H1 (cell line): ENCODE measurements around the gene LRP3. TPM values are rescaled to one million over a fixed set of nuclear protein-coding genes. Genes with fewer than 3 reads are reported as not detected.

Experiments
- CTCF ChIA-PET: fragments of 300-600 bp; sonication (Branson Sonifier 250); formaldehyde crosslinking; loops from one replicate; lab custom pipeline; 2021; ENCODE audit not compliant: partially characterized antibody; lab: Charles Lee
- POLR2A ChIA-PET: fragments of 300-600 bp; sonication (Branson Sonifier 250); formaldehyde crosslinking; loops from one replicate; lab custom pipeline; 2021; ENCODE audit warnings: inconsistent platforms; ENCODE audit not compliant: partially characterized antibody; lab: Charles Lee
- DNase-seq, 2 experiments: peaks; one replicate each; pipeline versions ENCODE4 v3.0.0 to v3.0.0-alpha.2; 2010 to 2022; ENCODE audit warnings: low spot score in 2 of 2, low read depth in 1 of 2, mixed read lengths in 1 of 2
- FAIRE-seq: peaks from 2 replicates; lab custom pipeline; 2011; peaks lifted over from hg19 to GRCh38; lab: Jason Lieb, UNC
- H2AFZ ChIP-seq: 2 replicates; pipeline ENCODE4 v1.8.1; 2012; ENCODE audit warnings: low read length, inconsistent platforms
- H2AK5ac ChIP-seq: 2 replicates; pipeline ENCODE4 v1.6.1; 2013; ENCODE audit warnings: low read depth, low read length
- H2BK120ac ChIP-seq: replicated peaks from 2 replicates; pipeline ENCODE3; 2013; ENCODE audit warnings: low read depth, low read length, inconsistent platforms
- H2BK12ac ChIP-seq: 2 replicates; pipeline ENCODE4 v1.6.1; 2013; ENCODE audit warnings: low read depth, low read length
- H2BK15ac ChIP-seq: 2 replicates; pipeline ENCODE4 v1.6.1; 2013; ENCODE audit warnings: low read length
- H2BK20ac ChIP-seq: 2 replicates; pipeline ENCODE4 v1.6.1; 2013; ENCODE audit warnings: low read length
- H2BK5ac ChIP-seq: 2 replicates; pipeline ENCODE4 v1.6.1; 2013; ENCODE audit warnings: low read depth, low read length
- H3K14ac ChIP-seq: 2 replicates; pipeline ENCODE4 v1.6.1; 2013; ENCODE audit warnings: inconsistent platforms; ENCODE audit not compliant: insufficient read length
- H3K18ac ChIP-seq: 2 replicates; pipeline ENCODE4 v1.6.1; 2013; ENCODE audit warnings: low read length; ENCODE audit errors: extremely low read depth
- H3K23ac ChIP-seq: 2 replicates; pipeline ENCODE4 v1.6.1; 2013; ENCODE audit warnings: inconsistent platforms; ENCODE audit not compliant: insufficient read length
- H3K23me2 ChIP-seq: 2 replicates; pipeline ENCODE4 v1.6.1; 2013; ENCODE audit warnings: low read depth, low read length
- H3K27ac ChIP-seq: 2 replicates; pipeline ENCODE4 v1.6.1; 2011; ENCODE audit warnings: low read depth, low read length, inconsistent platforms
- H3K27me3 ChIP-seq, 4 experiments: replicated peaks in 1 of 4; 1 replicate in 1 of 4; 2 replicates in 3 of 4; pipeline versions ENCODE4 v1.6.1 to v1.8.1; 2011 to 2013; ENCODE audit warnings: low read length in 3 of 4, mild to moderate bottlenecking in 3 of 4, inconsistent platforms in 2 of 4, mixed read lengths in 2 of 4, moderate library complexity in 1 of 4; ENCODE audit not compliant: control insufficient read depth in 3 of 4, insufficient read depth in 3 of 4; ENCODE audit errors: extremely low read depth in 1 of 4
- H3K36me3 ChIP-seq, 4 experiments: 2 replicates each; pipeline versions ENCODE4 v1.6.1 to v1.8.1; 2011 to 2013; ENCODE audit warnings: mild to moderate bottlenecking in 4 of 4, low read length in 3 of 4, moderate library complexity in 2 of 4, control low read depth in 1 of 4, inconsistent platforms in 1 of 4; ENCODE audit not compliant: insufficient read depth in 4 of 4, control insufficient read depth in 2 of 4
- H3K4ac ChIP-seq: replicated peaks from 2 replicates; pipeline ENCODE3; 2013; ENCODE audit warnings: low read length, low read depth, mixed read lengths, inconsistent platforms; ENCODE audit not compliant: insufficient read length
- H3K4me1 ChIP-seq, 4 experiments: replicated peaks in 1 of 4; 1 replicate in 1 of 4; 2 replicates in 3 of 4; pipeline versions ENCODE4 v1.6.1 to v1.8.1; 2011 to 2013; ENCODE audit warnings: low read length in 3 of 4, inconsistent platforms in 2 of 4, mixed read lengths in 1 of 4; ENCODE audit not compliant: insufficient read depth in 4 of 4, control insufficient read depth in 3 of 4
- H3K4me2 ChIP-seq, 2 experiments: 2 replicates each; pipeline versions ENCODE4 v1.6.1 to v1.8.1; 2011 to 2013; ENCODE audit warnings: low read depth in 2 of 2, low read length in 2 of 2, control low read depth in 1 of 2, inconsistent platforms in 1 of 2, mild to moderate bottlenecking in 1 of 2; ENCODE audit not compliant: insufficient read depth in 1 of 2
- H3K4me3 ChIP-seq, 4 experiments: fragments of 200-600, 300-600 bp in 1 of 4; sonication (generic), shearing (Covaris generic), sonication (Bioruptor Twin) in 1 of 4; 2 replicates each; pipeline versions ENCODE4 v1.5.1 to v1.8.1; 2011 to 2016; ENCODE audit warnings: low read length in 4 of 4, low read depth in 3 of 4, control low read depth in 2 of 4, inconsistent platforms in 2 of 4, mild to moderate bottlenecking in 2 of 4, mixed read lengths in 1 of 4, moderate library complexity in 1 of 4; ENCODE audit not compliant: insufficient read depth in 2 of 4; ENCODE audit errors: extremely low read depth in 1 of 4
- H3K56ac ChIP-seq: replicated peaks from 2 replicates; pipeline ENCODE3; 2013; ENCODE audit warnings: low read depth, mild to moderate bottlenecking, mixed read lengths, low read length, inconsistent platforms; ENCODE audit not compliant: insufficient read length
- H3K79me1 ChIP-seq: 2 replicates; pipeline ENCODE4 v1.6.1; 2013; ENCODE audit warnings: low read depth, low read length, control low read depth
- H3K79me2 ChIP-seq, 2 experiments: 2 replicates each; pipeline versions ENCODE4 v1.6.1 to v1.8.1; 2012 to 2013; ENCODE audit warnings: low read length in 2 of 2, mild to moderate bottlenecking in 2 of 2, inconsistent platforms in 1 of 2; ENCODE audit not compliant: insufficient read depth in 2 of 2, control insufficient read depth in 1 of 2
- H3K9ac ChIP-seq, 4 experiments: replicated peaks in 1 of 4; 1 replicate in 1 of 4; 2 replicates in 3 of 4; pipeline versions ENCODE4 v1.6.1 to v1.8.1; 2011 to 2013; ENCODE audit warnings: low read depth in 3 of 4, low read length in 3 of 4, control low read depth in 2 of 4, mild to moderate bottlenecking in 2 of 4, moderate library complexity in 2 of 4, inconsistent platforms in 1 of 4; ENCODE audit errors: extremely low read depth in 1 of 4
- H3K9me3 ChIP-seq, 2 experiments: 2 replicates each; pipeline versions ENCODE4 v1.6.1 to v1.8.1; 2012 to 2013; ENCODE audit warnings: mild to moderate bottlenecking in 2 of 2, moderate library complexity in 2 of 2, control low read depth in 1 of 2, inconsistent platforms in 1 of 2, low read depth in 1 of 2, low read length in 1 of 2, mixed read lengths in 1 of 2; ENCODE audit not compliant: insufficient read depth in 2 of 2
- H4K20me1 ChIP-seq, 2 experiments: replicated peaks in 1 of 2; 2 replicates each; pipeline versions ENCODE3 to v1.8.1; 2011 to 2013; ENCODE audit warnings: inconsistent platforms in 2 of 2, low read length in 2 of 2, mild to moderate bottlenecking in 1 of 2; ENCODE audit not compliant: insufficient read depth in 2 of 2, control insufficient read depth in 1 of 2
- H4K5ac ChIP-seq: 2 replicates; pipeline ENCODE4 v1.6.1; 2013; ENCODE audit warnings: low read length, low read depth, mixed read lengths, inconsistent platforms; ENCODE audit not compliant: insufficient read length
- H4K8ac ChIP-seq: 2 replicates; pipeline ENCODE4 v1.8.0; 2013; ENCODE audit warnings: mild to moderate bottlenecking, moderate library complexity, low read length, inconsistent platforms; ENCODE audit not compliant: insufficient read depth; ENCODE audit errors: extremely low read depth
- H4K91ac ChIP-seq: replicated peaks from 2 replicates; pipeline ENCODE3; 2013; ENCODE audit warnings: low read length, mixed read lengths, inconsistent platforms; ENCODE audit not compliant: insufficient read length
- RFX5 ChIP-seq: IDR thresholded peaks from 2 replicates; pipeline ENCODE4 v1.6.1; 2011; ENCODE audit warnings: low read depth, low read length, improper control_type of control experiment, borderline replicate concordance
- SAP30 ChIP-seq: fragments of 300-600 bp; sonication (generic); IDR thresholded peaks from 2 replicates; pipeline ENCODE4 v1.7.1; 2012; ENCODE audit warnings: low read length, moderate library complexity, mild to moderate bottlenecking, inconsistent platforms; ENCODE audit not compliant: insufficient read depth, insufficient replicate concordance
- SIN3A ChIP-seq, 2 experiments: IDR thresholded peaks in 1 of 2; conservative IDR thresholded peaks in 1 of 2; 2 replicates each; pipeline ENCODE4 v1.6.1; 2011 to 2012; ENCODE audit warnings: low read length in 2 of 2, improper control_type of control experiment in 1 of 2, low read depth in 1 of 2, mild to moderate bottlenecking in 1 of 2
- SIRT6 ChIP-seq: IDR thresholded peaks from one replicate; pipeline ENCODE4 v1.7.1; 2012; ENCODE audit warnings: low read length, inconsistent platforms
- SP1 ChIP-seq: IDR thresholded peaks from 2 replicates; pipeline ENCODE4 v1.6.1; 2011; ENCODE audit warnings: low read depth, low read length
- SP2 ChIP-seq: IDR thresholded peaks from 2 replicates; pipeline ENCODE4 v1.6.1; 2012; ENCODE audit warnings: mild to moderate bottlenecking, low read length, inconsistent platforms
- TCF12 ChIP-seq: IDR thresholded peaks from 2 replicates; pipeline ENCODE4 v1.6.1; 2011; ENCODE audit warnings: low read depth, mild to moderate bottlenecking, low read length
- WGBS, 2 experiments: shearing (Covaris generic) in 1 of 2; methylation state at CpG; one replicate each; pipeline versions ENCODE4 v1.1.6 to v1.1.7; 2013 to 2015; ENCODE audit warnings: low lambda C conversion rate in 2 of 2, mixed read lengths in 2 of 2, inconsistent platforms in 1 of 2, low coverage in 1 of 2, missing lambda C conversion rate in 1 of 2; ENCODE audit not compliant: insufficient replicate concordance in 2 of 2, insufficient coverage in 1 of 2, insufficient read length in 1 of 2; ENCODE audit errors: extremely low coverage in 1 of 2, missing lambda C conversion rate in 1 of 2; 5-methylcytosine and 5-hydroxymethylcytosine counted together
- polyA plus RNA-seq, 7 experiments: library from polyadenylated mRNA; depleted of rRNA in 3 of 7; stranded (reverse) in 5 of 7; unstranded in 2 of 7; fragments of >200 nt in 5 of 7; fragments of 200-250 nt in 2 of 7; gene quantifications; 1 replicate in 5 of 7; 2 replicates in 1 of 7; 4 replicates in 1 of 7; pipeline versions ENCODE4 v1.2.1 to v1.2.3, GENCODE V29; 2011 to 2013; ENCODE audit warnings: missing spikeins in 2 of 7, mixed read lengths in 2 of 7
- total RNA-seq: library from RNA; stranded (reverse); fragmentation: NEBNext Ultra II Directional; extraction: Animal tissue kit (Norgen Biotek cat#: 25700); gene quantifications from 2 replicates; pipeline ENCODE4 v1.2.1, GENCODE V29; 2021
- TF ChIP-seq, protein P1 (sequence below): IDR thresholded peaks from 2 replicates; pipeline ENCODE4 v1.6.1; 2011; ENCODE audit warnings: low read length, improper control_type of control experiment
- TF ChIP-seq, protein P2 (sequence below): IDR thresholded peaks from 2 replicates; pipeline ENCODE4 v1.6.1; 2012; ENCODE audit warnings: low read length, inconsistent platforms

Gene LRP3
- total and polyA plus RNA-seq, 2 of the 8 experiments (the other 6 are each of a cell fraction or from before 2014, with no cell fraction given): 30.3 to 33.7 TPM

DNA sequence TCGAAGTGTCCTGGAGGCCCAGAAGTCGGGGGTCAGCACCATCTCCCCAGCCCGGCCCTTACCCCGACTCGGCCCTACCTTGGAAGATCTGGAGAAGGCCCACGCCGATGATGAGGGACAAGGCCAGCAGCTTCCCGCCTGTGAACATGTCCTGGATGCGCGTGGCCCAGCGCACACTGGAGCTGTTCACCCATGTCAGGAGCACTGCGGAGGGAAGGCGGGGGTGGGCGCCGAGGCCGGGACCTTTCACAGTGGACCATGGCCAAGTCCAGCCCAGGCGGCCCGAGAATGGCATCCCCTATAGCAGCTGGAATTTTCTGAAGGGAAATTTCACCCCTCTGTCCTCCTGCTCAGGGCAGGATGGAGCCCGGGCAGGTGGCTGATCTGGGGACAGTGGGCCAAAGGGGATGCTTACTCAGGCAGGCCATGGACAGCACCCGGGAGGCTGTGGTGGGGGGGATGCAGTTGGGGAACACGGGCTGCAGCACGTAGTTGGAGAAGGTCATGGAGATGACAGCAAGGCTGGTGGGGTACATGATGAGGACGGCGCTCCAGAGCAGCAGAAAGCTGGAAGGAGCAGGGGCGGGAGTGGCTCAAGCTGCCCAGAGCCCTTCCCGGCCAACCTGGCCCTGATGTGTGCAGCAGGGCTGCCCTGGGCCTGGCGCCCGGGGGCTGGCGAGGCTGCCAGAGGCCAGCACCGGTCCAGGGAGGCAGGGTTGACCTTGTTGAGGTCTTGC lies 18.5 kb downstream of the LRP3 start:
- no peak for DNase-seq
- H3K9ac ChIP-seq: no peak overlapping the region
- no peak overlapping the region; the same call in 1 of the 2 replicates for H2BK5ac ChIP-seq
- H2BK15ac ChIP-seq: no peak overlapping the region
- H2BK120ac ChIP-seq: no peak overlapping the region
- peaks cover 0 to 2% (median under 1%) of the 10 kb centered on the region in 4 experiments; a peak in 3 of 7 replicates for H3K4me1 ChIP-seq
- H3K9me3 ChIP-seq: no peaks in the 10 kb centered on the region
- H3K23ac ChIP-seq: no peak overlapping the region
- no peak overlapping the region for H2AK5ac ChIP-seq
- no peak overlapping the region for H3K4me2 ChIP-seq
- WGBS, 2 experiments: 97% methylated on average over 14 of the region's 30 CpGs; no CpG with 5 or more reads in 1 of the 2 experiments
- no peaks in the 10 kb centered on the region for H3K79me2 ChIP-seq
- H3K14ac ChIP-seq: no peak overlapping the region
- ChIA-PET POLR2A (interaction anchor here (1.2 kb wide), 1 partner anchor 9 kb away, joined by 4 read pairs; no protein-coding TSS in a partner anchor), CTCF (interaction anchor here (0.6 to 1.1 kb wide), 5 partner anchors 28 to 565 kb away, joined by 3 read pairs; no protein-coding TSS in a partner anchor)
- H2BK12ac ChIP-seq: no peak overlapping the region
- H4K8ac ChIP-seq: peak overlapping the region; percentile 57; the same call in 1 of the 2 replicates
- H3K18ac ChIP-seq: no peak overlapping the region
- no peak for FAIRE-seq
- H3K36me3 ChIP-seq: no peaks in the 10 kb centered on the region
- no peak overlapping the region for H4K5ac ChIP-seq
- H3K56ac ChIP-seq: no peak overlapping the region
- peaks cover 0 to 2% of the 10 kb centered on the region in 2 experiments for H4K20me1 ChIP-seq
- H2BK20ac ChIP-seq: no peak overlapping the region
- no peak overlapping the region for H4K91ac ChIP-seq
- H3K27me3 ChIP-seq: no peaks in the 10 kb centered on the region
- H3K27ac ChIP-seq: no peak overlapping the region
- H3K4ac ChIP-seq: no peak overlapping the region
- no peaks in the 10 kb centered on the region for H3K79me1 ChIP-seq
- no peaks in the 10 kb centered on the region for H3K23me2 ChIP-seq
- H2AFZ ChIP-seq: no peak overlapping the region
- H3K4me3 ChIP-seq: no peak overlapping the region
- no peak for TF ChIP-seq RFX5
- TF ChIP-seq SIN3A (conservative IDR thresholded peaks at IDR 0.05 in 1 of 2, IDR thresholded peaks at IDR 0.05 in 1 of 2; ENCODE audit: low read depth in 1 of 2, low read length in 2 of 2): no peak
- no peak for TF ChIP-seq SP2
- no peak for TF ChIP-seq SP1
- TF ChIP-seq, protein P1, sequence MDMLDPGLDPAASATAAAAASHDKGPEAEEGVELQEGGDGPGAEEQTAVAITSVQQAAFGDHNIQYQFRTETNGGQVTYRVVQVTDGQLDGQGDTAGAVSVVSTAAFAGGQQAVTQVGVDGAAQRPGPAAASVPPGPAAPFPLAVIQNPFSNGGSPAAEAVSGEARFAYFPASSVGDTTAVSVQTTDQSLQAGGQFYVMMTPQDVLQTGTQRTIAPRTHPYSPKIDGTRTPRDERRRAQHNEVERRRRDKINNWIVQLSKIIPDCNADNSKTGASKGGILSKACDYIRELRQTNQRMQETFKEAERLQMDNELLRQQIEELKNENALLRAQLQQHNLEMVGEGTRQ: no peak
- TF ChIP-seq SAP30: no peak
- TF ChIP-seq, protein P2, sequence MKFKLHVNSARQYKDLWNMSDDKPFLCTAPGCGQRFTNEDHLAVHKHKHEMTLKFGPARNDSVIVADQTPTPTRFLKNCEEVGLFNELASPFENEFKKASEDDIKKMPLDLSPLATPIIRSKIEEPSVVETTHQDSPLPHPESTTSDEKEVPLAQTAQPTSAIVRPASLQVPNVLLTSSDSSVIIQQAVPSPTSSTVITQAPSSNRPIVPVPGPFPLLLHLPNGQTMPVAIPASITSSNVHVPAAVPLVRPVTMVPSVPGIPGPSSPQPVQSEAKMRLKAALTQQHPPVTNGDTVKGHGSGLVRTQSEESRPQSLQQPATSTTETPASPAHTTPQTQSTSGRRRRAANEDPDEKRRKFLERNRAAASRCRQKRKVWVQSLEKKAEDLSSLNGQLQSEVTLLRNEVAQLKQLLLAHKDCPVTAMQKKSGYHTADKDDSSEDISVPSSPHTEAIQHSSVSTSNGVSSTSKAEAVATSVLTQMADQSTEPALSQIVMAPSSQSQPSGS: no peak
- no peak for TF ChIP-seq TCF12
- TF ChIP-seq SIRT6: no peak
